Measurements from ENCODE around the gene PTPRA.

DNA sequence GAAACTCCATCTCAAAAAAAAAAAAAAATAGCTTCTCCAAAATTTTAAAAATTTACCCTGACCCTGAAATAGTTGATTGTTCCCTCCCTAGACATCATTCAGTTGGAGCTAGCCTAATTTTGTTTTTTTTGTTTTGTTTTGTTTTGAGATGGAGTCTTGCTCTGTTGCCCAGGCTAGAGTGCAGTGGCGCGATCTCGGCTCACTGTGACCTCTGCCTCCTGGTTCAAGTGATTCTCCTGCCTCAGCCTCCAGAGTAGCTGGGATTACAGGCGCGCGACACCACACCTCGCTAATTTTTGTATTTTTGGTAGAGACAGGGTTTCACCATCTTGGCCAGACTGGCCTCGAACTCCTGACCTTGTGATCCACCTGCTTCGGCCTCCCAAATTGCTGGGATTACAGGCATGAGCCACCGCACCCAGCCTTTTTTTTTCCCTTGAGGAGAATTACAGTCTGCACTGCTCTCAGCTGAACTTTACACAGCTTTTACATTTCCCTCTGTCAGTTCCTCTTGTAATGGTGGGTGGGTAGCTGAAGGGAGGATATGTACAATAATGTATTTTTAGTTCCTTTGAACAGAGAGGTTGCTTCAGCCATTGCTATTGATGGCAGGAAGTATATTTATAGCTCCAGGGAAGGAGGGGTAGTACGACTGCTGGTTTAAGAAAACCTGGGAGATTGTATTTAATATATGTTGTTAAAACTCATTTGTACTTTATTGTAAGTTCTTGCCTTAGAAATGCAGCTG is 27.7 kb downstream of the PTPRA start:
- TF ChIP-seq, protein P1, sequence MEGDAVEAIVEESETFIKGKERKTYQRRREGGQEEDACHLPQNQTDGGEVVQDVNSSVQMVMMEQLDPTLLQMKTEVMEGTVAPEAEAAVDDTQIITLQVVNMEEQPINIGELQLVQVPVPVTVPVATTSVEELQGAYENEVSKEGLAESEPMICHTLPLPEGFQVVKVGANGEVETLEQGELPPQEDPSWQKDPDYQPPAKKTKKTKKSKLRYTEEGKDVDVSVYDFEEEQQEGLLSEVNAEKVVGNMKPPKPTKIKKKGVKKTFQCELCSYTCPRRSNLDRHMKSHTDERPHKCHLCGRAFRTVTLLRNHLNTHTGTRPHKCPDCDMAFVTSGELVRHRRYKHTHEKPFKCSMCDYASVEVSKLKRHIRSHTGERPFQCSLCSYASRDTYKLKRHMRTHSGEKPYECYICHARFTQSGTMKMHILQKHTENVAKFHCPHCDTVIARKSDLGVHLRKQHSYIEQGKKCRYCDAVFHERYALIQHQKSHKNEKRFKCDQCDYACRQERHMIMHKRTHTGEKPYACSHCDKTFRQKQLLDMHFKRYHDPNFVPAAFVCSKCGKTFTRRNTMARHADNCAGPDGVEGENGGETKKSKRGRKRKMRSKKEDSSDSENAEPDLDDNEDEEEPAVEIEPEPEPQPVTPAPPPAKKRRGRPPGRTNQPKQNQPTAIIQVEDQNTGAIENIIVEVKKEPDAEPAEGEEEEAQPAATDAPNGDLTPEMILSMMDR (IDR thresholded peaks at IDR 0.05) = no peak
- no peak for TF ChIP-seq POLR2A (IDR thresholded peaks at IDR 0.05)

Measured in adrenal gland (tissue), 5 donors.